Stimulated activated CD8-positive, alpha-beta memory T cell treated with anti-CD3 and anti-CD28 coated beads, Interleukin-15, amount 100 ng/mL, for 1 hour (primary cell): ENCODE measurements around the gene HDGF.

ENCODE experiments used
- DNase-seq: peaks from one replicate; pipeline ENCODE4 v3.0.0-alpha.2; 2020; ENCODE audit warnings: low read depth

The HDGF gene

DNA sequence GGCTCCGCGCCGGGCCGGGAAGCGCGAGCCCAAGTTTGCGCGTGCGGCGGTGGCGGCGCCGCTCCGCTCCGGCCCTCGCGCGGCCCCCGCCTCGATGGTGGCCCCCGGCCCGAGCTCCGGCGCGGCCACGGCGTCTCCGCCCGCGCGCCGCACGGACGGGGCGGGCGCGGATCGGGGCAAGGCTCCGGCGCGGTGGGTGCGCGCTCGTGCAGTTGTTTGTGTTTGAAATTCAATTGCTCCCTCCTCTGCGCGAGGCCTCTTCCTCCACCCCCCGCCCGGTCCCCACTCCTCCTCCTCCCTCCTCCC lies at the start of gene HDGF:
Gene HDGF, minus strand, starts transcription at position 225 of the 306 bp plus-strand sequence. CDS start 246 bp downstream, outside the sequence.
- DNase-seq, result no peak

DNA sequence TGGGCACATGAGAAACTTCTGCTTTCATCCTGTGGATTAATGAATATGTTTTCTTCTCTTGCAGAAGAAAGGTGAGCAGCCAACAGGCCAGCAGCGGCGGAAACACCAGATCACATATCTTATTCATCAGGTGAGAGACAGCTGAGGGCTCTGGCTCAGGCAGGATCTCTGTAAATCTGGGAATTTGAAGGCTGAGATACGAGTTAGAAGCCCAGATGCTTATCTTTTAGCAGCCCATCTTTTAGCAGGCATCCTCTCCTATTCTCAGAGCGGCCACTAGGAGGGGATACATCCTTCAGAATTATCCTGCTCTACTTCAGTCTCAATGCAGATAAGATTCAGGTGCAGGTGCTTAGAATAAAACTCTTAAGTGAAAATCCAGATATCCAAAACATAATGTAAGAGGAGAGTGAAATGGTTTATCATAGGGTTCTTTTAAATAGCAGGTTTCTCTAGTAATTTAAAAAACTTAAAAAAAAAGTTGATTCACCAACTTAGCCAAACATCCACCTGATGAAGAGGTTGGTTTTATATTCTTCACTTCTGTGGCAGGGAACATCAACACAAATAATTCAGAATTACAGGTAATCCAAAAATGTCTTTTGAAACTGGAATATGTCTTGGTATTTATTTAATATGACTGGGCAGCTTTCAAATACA lies 45.9 kb upstream of the HDGF start:
- no peak for DNase-seq

DNA sequence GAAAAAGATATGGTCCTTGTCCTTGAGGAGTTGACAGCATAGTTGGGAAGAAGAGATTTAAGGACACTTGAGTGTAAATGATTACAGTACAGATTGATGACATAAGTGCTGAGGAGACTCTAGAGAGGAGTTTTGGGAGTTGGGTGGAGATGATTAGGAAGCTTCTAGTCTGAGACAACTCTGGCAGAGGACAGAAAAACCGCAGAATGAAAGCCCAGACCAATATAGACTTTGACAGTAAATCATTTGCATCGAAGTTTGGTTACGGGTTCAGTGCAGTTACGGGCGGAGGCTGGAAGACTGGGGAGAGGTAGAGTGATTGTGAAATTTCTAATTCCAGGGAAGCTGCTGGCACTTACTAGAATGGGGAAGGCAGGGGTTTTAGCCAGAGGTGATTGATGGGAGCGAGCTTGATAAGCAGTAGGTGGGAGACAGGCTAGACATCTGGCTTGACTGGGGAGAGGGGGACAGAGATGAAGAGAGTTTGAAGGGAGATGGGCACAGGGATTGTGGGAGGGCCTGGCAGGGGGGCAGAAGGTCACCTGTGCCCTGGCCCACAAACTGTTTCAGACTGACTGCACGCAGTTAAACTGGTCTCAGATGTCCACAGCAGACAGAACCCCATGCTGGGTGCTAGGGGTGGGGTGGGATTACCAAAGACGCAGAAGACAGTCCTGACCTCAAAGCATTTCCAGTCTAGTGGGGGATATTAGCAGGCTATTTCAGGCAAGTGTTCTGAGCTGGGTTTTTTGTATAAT lies 45.0 kb upstream of the HDGF start:
- no peak for DNase-seq

DNA sequence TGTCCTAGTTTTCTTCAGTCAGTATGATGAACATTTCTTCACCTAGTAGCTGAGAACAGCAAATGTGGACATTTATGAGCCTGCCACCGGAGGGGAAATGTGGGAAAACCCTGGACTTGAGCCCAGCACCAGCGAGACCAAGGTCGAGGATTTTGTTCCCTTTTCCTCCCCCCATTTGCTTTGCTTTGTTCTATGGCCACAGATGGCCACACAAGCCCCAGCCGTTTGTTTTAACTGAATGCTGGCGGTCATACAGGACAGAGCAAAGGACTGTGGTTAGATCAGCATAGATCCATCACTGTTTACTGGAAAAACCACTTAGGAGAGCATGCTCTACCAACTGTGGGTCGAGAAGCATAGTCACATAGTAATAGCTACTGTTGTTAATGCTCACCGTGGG lies 44.3 kb upstream of the HDGF start:
- DNase-seq, result no peak

DNA sequence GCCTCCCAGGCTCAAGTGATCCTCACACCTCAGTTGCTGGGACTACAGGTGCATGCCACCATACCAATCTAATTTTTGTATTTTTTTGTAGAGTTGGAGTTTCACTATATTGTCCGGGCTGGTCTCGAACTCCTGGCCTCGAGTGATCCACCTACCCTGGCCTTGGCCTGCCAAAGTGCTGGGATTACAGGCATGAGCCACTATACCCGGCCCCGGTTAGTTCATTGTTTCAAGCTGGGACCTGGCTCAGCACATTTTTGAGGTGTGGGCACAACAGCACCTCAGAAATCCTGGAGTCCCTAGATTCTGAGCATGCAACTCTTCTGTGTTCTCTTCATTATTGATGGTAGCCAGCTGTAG lies 43.9 kb upstream of the HDGF start:
- DNase-seq, result no peak

DNA sequence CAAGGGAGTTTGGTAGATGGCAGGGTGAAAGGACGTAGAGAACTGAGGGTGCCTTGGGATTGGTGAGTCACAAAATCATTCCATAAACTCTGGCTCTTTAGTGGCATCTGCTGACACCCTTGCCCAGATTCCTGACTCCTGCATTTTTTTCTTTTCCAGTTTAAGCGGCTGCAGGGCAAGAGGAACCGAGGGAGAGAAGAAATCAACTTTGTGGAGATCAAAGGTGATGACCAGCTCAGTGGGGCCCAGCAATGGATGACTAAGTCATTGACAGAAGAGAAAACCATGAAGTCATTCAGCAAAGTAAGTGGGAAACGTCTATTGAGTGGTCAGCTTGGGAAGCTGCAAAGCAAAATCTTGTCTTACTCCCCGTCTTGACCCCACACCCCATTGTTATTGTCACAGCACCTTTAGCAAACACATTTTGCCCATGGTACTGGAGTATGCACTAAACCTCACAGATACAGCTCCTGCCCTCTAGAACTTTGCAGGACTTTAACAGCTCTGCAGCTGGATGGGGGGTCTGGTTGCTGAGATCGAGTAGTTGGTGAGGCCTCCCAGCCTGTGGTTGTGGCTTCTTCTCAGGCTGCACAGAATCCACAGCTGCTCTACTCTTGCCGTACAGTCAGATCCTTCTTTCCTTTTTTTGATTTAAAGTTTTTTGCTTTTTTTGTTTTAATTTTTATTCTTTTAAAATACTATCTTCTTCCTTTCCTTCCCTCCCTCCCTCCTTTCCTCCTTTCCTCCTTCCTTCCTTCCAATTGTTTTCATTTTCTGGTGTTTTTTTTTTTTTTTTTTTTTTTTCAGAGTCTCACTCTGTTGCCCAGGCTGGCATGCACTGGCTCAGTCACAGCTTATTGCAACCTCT lies 43.3 kb upstream of the HDGF start:
- DNase-seq, result no peak

DNA sequence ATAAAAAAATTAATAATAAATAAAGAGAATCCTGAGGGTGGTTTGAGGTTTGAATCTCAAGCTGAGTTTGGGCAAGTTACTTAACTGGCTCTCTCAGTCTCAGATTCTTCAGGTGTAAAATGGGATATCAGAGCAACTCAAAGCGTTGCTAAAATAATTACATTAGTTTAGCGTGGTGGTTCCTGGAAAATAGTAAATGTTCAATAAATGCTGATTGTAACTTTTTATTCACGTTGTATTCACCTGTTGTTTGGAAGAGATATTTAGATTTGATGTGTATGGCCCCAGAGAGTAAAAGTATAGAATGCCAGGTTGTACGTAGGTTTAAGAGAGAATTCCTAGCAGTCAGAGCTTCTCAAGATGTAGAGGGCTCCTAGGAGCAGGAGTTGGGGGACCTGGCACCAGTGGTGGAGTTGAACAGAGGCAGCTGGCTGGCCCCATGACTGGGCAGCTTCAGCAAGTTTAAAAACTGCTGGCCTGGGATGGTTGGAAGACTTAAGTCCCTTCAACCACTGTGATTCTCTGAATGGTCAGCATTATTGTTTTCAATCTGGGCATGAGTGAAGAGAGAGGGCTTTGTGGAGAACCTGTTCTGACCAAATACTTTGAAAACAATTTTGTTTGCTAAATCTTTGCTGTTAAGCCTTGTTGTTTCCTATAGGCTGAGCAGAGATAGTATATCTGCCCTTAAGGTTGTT lies 38.3 kb upstream of the HDGF start:
- DNase-seq, result no peak

DNA sequence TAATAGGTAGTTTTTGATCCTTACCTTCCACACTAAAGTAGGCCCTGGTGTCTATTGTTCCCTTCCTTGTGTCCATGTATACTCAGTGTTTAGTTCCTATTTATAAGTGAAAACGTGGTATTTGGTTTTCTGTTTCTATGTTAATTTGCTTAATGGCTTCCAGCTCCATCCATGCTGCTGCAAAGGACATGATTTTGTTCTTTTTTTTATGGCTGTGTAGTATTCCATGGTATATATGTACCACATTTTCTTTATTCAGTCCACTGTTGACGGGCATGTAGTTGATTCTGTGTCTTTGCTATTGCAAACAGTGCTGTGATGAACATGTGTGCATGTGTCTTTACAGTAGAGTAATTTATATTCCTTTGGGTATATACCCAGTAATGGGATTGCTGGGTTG lies 36.7 kb upstream of the HDGF start:
- no peak for DNase-seq

DNA sequence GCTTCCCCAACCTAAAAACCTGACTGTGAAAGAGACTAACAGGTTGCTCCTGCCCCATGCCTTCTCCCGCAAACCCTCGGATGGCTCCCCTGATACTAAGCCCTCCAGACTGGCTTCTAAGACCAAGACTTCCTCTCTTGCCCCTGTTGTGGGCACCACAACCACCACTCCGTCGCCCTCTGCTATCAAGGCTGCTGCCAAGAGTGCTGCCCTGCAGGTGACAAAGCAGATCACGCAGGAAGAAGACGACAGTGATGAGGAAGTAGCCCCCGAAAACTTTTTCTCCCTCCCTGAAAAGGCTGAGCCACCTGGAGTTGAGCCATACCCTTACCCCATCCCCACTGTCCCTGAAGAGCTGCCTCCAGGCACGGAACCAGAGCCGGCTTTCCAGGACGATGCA lies 35.2 kb upstream of the HDGF start:
- DNase-seq, result no peak

DNA sequence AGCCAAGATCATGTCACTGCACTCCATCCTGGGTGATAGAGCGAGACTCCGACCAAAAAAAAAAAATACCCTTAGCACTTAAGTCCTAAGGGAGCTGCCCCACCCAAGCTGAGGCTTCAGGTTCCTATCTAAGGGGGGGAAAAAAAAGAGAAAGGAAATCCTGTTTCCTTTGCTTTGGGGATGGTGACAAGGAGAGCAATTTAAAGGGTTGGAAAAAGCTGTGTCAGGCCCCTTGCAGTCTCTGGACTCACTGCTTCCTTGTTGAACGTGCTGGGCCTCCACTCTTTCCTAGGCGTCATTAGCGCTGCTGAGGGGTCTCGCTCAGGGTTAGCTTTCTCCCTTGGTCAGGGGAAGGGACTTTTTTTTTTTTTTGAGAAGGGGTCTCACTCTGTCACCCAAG lies 34.0 kb upstream of the HDGF start:
- no peak for DNase-seq

DNA sequence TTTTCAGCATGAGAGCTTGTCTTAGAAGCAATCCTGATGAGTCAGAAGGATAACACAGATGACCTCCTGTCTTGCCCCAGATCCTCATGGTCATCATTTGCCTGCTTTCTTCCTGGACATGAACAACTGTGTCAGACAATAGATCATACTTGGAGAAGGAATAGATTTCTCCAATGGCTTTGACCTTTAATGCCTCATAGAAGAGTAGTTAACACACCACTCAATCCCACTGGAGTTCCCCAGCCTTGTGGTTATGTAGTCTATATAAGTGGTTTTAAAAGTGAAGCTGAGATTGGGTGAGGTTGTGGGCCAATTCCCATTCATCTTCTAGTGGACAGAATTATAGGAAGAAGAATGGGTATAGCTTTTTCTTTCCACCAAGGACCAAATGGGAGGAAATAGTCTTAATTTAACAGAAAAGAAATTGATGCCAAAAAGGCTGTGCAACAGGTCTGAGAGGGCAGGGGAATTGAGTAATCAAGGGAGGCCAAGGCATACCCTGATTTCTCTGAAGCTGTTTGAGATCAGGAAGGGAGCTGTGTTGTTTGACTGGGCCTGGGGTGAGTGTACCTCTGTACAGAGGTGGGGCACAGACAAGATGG lies 30.2 kb upstream of the HDGF start:
- no peak for DNase-seq

DNA sequence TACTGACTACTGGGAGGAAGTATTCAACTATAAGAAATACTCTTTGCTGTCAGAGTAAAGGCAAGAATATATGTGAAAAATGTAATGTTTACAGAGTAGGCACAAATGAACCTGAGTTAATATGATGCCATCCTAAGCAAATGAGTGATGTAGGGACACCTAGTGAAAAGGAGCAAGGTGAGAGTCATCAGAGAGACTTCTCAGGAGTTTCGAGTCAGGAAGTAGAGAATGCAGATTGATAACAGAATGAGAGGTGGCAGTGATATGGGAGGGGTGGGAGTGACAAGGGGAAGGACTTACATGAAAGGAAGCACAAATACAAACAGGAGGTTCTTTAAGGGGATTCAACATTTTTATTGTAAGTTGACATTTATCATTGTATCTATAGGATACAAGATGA lies 26.1 kb upstream of the HDGF start:
- no peak for DNase-seq

DNA sequence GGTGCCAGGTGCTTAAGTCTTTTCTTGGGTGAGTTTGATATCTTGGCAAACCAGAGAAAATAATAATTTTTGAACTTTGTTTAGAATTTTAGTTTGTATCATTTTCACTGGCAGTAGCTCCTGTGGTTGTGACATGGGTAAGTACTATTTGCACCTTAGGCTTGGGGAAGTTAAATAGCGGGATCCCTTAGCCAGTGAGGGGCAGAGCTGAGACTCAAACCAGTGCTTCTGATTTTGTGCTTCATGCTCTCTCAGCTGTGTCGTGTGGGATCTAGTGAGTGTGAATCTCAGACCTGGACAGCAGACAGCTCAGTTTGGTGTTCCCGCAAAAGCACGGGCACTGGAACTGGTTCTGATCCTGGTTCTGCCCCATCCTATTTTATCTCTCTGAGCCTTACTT lies 25.5 kb upstream of the HDGF start:
- DNase-seq, result no peak

DNA sequence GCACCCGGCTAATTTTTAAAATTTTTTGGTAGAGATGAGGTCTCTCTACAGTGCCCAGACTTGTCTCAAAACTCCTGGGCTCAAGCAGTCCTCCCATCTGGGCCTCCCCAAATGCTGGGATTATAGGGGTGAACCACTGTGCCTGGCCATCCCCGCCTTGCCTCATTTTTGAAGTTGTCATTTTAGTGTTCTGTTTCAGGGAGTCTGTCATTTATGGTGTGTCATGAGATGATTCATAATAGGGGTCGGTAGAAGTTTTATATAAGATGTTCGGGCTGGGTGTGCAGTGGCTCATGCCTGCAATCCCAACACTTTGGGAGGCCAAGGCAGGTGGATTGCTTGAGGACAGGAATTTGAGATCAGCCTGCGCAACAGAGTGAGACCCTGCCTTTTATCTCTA lies 24.3 kb upstream of the HDGF start:
- DNase-seq, result no peak

DNA sequence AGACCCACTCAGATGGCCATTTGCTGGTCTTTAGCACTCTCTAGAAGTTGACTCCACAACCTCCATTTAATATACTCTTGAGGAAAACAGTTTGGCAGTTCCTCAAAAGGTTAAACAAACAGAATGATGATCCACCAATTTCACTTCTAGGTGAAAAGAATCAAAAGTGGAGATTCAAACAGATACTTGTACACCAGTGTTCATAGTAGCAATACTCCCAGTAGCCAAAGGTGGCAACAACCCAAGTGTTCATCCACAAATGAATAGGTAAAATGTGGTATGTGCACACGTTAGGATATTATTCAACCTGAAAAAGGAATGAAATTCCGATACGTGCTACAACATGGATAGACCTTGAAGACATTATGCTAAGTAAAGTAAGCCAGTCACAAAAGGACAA lies 22.1 kb upstream of the HDGF start:
- no peak for DNase-seq

DNA sequence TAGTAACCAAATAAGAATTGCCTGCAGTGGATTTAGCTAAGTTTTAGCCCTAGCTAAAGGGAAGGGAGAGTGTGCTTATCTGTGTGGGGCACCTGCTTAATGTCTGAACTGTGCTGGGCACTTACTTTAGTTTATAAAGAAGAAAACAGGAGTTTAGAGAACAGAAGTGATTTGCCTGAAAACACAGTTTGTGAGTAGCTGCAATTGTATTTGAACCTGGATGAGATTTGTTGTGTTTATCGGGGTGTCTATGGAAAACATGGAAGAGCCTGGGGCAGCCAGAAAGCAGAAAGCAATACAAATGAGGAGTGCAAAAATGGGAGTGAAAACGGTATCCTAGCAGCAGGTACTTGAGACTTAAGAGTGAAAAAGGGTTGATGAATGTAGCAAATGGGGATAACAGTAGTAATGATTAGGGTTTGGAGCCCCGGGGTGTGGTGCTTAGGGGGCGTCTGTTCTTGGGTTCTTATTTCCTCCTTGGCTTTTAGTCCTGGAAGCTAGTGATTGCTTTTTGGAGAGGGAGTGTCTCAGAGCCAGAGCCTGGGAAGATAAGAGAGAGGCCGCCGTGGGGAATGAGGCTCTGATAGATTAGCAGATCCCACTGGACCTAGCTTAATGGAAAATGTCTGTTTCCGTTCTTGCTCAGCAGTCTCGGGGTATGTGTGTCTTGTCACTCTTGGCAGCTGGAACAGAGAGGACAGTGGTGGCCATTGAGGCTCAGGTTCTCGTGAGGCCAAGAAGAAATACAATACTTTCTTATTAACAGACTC lies 21.4 kb upstream of the HDGF start:
- DNase-seq, result no peak

DNA sequence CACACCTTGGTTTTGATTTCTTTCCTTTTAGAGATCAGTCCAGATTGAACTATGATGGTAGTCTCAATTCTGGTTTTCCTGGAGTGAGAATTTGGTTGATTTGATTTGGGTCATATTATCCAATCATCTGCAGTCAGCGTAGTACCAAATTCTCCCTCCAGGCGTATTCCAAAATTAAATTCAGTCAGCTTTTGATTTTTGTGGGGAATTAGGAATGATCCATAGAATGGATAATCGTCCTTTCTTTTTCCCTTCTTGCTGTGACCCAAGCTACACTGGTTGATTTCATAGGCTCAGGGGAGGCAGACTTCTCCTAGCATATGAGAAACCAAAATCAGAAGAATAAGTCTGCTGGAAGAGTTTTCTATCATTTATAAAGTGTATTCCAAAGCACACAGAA lies 20.7 kb upstream of the HDGF start:
- no peak for DNase-seq

DNA sequence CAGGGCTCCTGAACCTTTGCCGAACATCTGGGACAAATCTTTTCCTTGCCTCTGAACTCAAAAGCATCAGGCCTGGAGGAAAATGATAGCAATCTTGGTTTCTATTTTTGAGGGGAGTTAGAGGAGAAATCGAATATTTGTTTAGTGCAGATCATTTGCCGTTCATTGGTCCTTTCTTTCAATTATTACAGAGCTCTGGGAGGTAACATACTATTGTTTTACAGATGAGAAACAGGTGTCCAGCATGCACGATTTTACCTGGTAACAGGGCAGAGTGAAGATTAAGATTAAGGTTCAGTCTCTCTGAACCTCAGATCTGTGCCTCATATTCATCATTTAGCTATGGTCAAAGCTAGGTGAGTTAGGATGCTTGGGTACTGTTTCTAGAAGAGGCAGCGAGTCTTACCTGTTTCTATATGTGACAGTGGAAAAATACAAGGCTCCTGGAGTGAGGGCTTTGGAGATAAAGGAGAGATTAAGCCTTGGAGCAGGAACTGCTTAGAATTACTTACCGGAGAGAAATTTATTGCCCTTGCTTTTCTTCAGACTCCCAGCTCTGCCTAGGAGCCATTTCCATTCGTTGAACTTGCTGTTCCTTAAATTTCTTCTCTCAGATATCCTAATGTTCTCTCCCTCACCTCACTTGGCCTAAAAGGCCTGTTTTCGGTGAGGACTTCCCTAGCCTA lies 17.3 kb upstream of the HDGF start:
- DNase-seq, result no peak

DNA sequence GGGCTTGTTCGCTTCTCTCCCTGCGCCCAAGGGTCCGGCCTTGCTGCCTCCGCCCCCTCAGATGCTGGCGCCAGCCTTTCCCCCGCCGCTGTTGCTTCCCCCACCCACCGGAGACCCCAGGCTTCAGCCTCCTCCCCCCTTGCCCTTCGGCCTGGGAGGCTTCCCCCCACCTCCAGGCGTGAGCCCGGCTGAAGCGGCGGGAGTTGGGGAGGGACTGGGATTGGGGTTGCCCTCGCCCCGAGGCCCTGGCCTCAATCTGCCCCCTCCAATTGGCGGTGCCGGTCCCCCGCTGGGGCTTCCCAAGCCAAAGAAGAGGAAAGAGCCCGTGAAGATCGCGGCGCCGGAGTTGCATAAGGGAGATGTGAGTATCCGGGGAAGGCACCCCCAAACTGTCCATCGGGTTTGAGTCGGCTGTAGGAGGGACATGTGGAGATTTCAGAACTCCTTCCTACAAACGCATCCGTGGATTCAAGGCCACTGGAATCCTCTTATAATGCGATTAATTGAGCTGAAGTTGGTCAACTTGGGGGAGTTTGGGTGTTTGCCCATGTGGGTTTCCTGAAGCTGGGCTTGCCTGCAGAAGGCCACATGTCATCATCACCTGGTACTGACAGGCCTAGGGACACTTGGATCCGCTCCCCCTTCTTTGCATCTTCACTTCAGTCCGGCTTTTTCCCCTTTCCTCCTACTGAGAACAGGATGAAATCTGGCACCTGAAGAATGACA lies 16.6 kb upstream of the HDGF start:
- no peak for DNase-seq
